Peyer's patch (tissue), 4 donors: ENCODE measurements around the gene FUS.

Source experiments
- CTCF ChIP-seq, 6 experiments: fragments of 450-650 bp in 4 of 6; fragments of 200-600 bp in 2 of 6; sonication (generic) in 1 of 6; IDR thresholded peaks; one replicate each; pipeline ENCODE4 v1.5.1; 2017 to 2019; ENCODE audit warnings: antibody characterized with exemption in 6 of 6, mild to moderate bottlenecking in 3 of 6, moderate library complexity in 1 of 6
- POLR2A ChIP-seq, 2 donors: fragments of 450-650 bp; IDR thresholded peaks; one replicate each; pipeline ENCODE4 v1.5.1; 2017; ENCODE audit warnings: antibody characterized with exemption in 2 of 2, mild to moderate bottlenecking in 2 of 2, moderate library complexity in 2 of 2

- no peak for TF ChIP-seq CTCF (IDR thresholded peaks at IDR 0.05)
- TF ChIP-seq POLR2A (IDR thresholded peaks at IDR 0.05): no peak
Measured at GRCh38 chr16:31229501-31229900, 49.6 kb downstream of the FUS start.
